Activated T-cell treated with anti-CD3 and anti-CD28 coated beads, Interleukin-2, amount 50 U/mL, for 24 hours (primary cell): ENCODE results near the gene CCL5.

Experiments
- DNase-seq: peaks from one replicate; pipeline ENCODE4 v3.0.0-alpha.2; 2020
- H3K27ac Mint-ChIP-seq: 2 replicates; pipeline ENCODE4 v1.8.0; 2020; ENCODE audit warnings: mild to moderate bottlenecking, mixed read lengths
- H3K27me3 Mint-ChIP-seq: 2 replicates; pipeline ENCODE4 v1.8.0; 2020; ENCODE audit warnings: mixed read lengths
- H3K36me3 Mint-ChIP-seq: 2 replicates; pipeline ENCODE4 v1.8.0; 2020; ENCODE audit warnings: low read depth, mixed read lengths
- H3K4me1 Mint-ChIP-seq: 2 replicates; pipeline ENCODE4 v1.8.0; 2020; ENCODE audit warnings: low read depth, mixed read lengths
- H3K4me3 Mint-ChIP-seq: 2 replicates; pipeline ENCODE4 v1.8.0; 2020; ENCODE audit warnings: mild to moderate bottlenecking, moderate library complexity, mixed read lengths
- H3K9me3 Mint-ChIP-seq: 2 replicates; pipeline ENCODE4 v1.8.0; 2020; ENCODE audit warnings: mixed read lengths

The CCL5 gene

DNA sequence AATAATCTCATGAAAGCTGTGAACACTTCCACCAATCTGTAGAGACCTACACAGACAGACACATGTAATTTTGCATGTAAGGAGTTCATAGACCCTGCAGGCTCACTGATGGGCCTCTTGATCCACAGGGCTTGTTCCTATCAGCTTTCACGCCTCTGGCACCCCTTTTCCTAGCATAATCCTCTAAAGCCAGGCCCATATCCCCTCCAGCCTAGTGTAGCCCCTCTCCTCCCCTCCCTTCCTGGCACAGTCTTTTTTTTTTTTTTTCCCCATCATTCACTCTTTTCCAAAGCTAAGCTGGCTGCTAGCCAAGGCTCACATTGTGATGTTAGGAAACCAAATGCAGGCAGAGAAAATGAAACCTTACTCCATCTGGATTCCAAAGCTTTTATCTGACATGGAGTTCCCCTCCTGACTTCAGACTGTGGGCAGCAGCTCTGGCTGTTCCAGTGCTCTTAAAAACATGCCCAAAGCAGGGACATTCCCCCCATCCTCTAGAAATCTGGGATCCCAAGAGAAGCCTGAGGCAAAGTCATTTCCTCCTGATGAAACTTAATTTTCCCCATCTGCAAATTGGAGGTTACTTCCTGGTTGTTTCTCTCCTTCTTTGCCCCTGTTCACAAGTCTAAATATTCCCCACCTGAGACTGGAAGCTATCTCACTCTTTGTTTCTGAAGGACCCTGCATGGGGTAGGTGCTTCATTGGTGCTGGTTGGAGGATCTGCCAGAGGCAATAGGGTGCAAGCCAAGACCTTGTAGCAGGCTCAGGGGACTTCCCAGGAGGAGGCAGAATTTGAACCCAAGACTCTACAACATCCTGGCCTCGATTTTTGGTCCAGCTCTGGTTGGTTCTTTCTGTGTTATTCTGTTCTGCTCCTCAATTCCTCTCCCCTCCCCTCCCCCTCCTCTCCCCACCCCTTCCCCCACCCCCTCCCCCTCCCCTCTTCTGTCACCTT, 9.9 kb upstream of the CCL5 start:
- H3K9me3 Mint-ChIP-seq: no peaks in the 10 kb centered on the region
- no peak overlapping the region for H3K27ac Mint-ChIP-seq
- no peak for DNase-seq
- H3K36me3 Mint-ChIP-seq: no peaks in the 10 kb centered on the region
- no peaks in the 10 kb centered on the region for H3K27me3 Mint-ChIP-seq
- peaks cover 61% of the 10 kb centered on the region for H3K4me1 Mint-ChIP-seq
- H3K4me3 Mint-ChIP-seq: no peak overlapping the region

DNA sequence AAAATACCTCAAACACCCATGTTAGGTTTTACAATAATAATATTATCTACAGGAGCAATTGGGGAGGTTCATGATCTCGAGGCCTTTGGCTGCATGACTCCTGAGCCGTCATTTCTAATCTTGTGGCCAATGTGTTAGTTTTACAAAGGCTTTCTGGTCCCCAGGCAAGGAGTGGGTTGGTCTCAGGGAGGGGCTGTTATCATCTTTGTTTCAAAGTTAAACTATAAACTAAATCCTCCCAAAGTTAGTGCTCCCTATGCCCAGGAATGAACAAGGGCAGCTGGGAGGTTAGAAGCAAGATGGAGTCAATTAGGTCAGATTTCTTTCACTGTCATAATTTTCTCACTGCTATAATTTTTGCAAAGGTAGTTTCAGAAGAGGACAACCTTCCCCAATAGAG, 9.1 kb upstream of the CCL5 start:
- Mint-ChIP-seq H3K4me1 (peaks cover 60% of the 10 kb centered on the region), H3K36me3 (no peaks in the 10 kb centered on the region), H3K27me3 (no peaks in the 10 kb centered on the region), H3K9me3 (no peaks in the 10 kb centered on the region), H3K27ac (peak overlapping the region; percentile 66), H3K4me3 (no peak overlapping the region)
- DNase-seq: no peak

- Mint-ChIP-seq H3K4me3 (peak overlapping the region; percentile 77), H3K36me3 (peaks cover 23% of the 10 kb centered on the region), H3K4me1 (peaks cover 68% of the 10 kb centered on the region), H3K9me3 (no peaks in the 10 kb centered on the region), H3K27me3 (no peaks in the 10 kb centered on the region), H3K27ac (peak overlapping the region; percentile 96)
- DNase-seq: no peak
These were observed 1.8 kb downstream of the CCL5 start for GRCh38 chr17:35878361-35878760.

DNA sequence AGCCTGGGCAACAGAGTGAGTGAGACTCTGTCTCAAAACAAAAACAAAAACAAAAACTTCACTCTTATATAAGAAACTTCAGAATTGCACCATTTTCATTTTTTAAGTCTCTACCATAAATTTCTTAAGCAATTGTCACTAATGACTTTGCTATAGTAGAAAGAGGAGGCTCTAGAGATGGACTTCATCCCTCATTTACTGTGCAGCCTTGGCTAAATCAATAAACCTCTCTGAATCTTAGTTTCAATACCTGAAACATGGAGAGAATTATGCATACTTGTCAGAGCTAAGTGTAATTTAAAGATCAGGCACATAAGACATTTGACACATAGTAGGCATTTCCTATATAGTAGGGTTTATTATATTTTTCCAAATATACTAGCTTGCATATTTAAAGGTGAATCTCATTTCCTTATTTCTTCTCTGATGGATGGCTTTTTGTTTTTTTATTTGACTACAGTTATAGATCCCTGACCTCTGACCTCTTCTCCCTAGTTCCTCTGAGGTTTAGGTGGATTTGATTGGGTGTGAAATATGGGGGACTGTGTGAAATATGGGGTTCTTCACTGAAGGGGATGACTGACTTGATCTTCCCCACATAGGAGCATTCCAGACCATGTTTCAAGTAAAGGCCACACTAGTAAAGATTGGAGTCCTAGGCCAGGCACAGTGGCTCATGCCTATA, 2.7 kb downstream of the CCL5 start:
- H3K4me3 Mint-ChIP-seq: peak overlapping the region; percentile 77
- peak overlapping the region; percentile 96 for H3K27ac Mint-ChIP-seq
- no peaks in the 10 kb centered on the region for H3K27me3 Mint-ChIP-seq
- H3K36me3 Mint-ChIP-seq: peaks cover 26% of the 10 kb centered on the region
- peaks cover 68% of the 10 kb centered on the region for H3K4me1 Mint-ChIP-seq
- no peaks in the 10 kb centered on the region for H3K9me3 Mint-ChIP-seq
- DNase-seq: no peak

- no peak for DNase-seq
- H3K4me3 Mint-ChIP-seq: peak overlapping the region; percentile 63
- H3K27ac Mint-ChIP-seq: peak overlapping the region; percentile 87
- peaks cover 31% of the 10 kb centered on the region for H3K36me3 Mint-ChIP-seq
- peaks cover 70% of the 10 kb centered on the region for H3K4me1 Mint-ChIP-seq
- H3K9me3 Mint-ChIP-seq: no peaks in the 10 kb centered on the region
- H3K27me3 Mint-ChIP-seq: no peaks in the 10 kb centered on the region
These were observed 3.6 kb downstream of the CCL5 start for GRCh38 chr17:35876534-35876933.

DNA sequence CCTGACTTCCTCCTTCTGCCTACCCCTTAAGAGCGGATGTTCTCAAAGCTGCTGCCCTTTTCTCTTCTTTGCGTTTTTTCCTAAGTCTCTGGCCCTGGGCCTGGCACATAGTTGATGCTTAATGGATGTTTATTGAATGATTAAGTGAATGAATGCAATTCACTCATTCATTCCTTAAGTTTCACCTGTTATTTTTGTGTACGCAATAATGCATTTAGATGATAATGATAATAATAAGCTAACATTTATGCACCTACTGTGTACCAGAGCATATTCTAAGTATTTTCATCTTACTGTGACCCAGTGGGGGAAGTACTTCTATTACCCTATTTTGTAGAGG, 4.4 kb downstream of the CCL5 start:
- peaks cover 31% of the 10 kb centered on the region for H3K36me3 Mint-ChIP-seq
- DNase-seq: no peak
- no peaks in the 10 kb centered on the region for H3K27me3 Mint-ChIP-seq
- peaks cover 70% of the 10 kb centered on the region for H3K4me1 Mint-ChIP-seq
- peak overlapping the region; percentile 63 for H3K4me3 Mint-ChIP-seq
- H3K27ac Mint-ChIP-seq: peak overlapping the region; percentile 87
- no peaks in the 10 kb centered on the region for H3K9me3 Mint-ChIP-seq

- no peak for DNase-seq
- H3K36me3 Mint-ChIP-seq: peaks cover 31% of the 10 kb centered on the region
- H3K27me3 Mint-ChIP-seq: no peaks in the 10 kb centered on the region
- H3K27ac Mint-ChIP-seq: peak overlapping the region; percentile 87
- peak overlapping the region; percentile 63 for H3K4me3 Mint-ChIP-seq
- H3K9me3 Mint-ChIP-seq: no peaks in the 10 kb centered on the region
- peaks cover 66% of the 10 kb centered on the region for H3K4me1 Mint-ChIP-seq
These were observed 4.9 kb downstream of the CCL5 start for GRCh38 chr17:35875072-35875799.

- DNase-seq: no peak
- Mint-ChIP-seq H3K36me3 (peaks cover 23% of the 10 kb centered on the region), H3K9me3 (no peaks in the 10 kb centered on the region), H3K27me3 (no peaks in the 10 kb centered on the region), H3K27ac (no peak overlapping the region), H3K4me1 (peaks cover 43% of the 10 kb centered on the region), H3K4me3 (no peak overlapping the region)
These were observed 7.8 kb downstream of the CCL5 start for GRCh38 chr17:35872196-35872980.

- H3K4me1 Mint-ChIP-seq: peaks cover 37% of the 10 kb centered on the region
These were observed 9.0 kb downstream of the CCL5 start for GRCh38 chr17:35870906-35871819.

GRCh38 chr17:35868737-35869136, 11.4 kb downstream of the CCL5 start, which contains the start of gene HEATR9:
TSS of gene HEATR9 (minus strand) at chr17:35868891. CDS start at chr17:35868742, 149 bp downstream.
- peaks cover 34% of the 10 kb centered on the region for H3K4me1 Mint-ChIP-seq

More at GRCh38 chr17:35870906-35871819, 9.0 kb downstream of the CCL5 start:
- Mint-ChIP-seq H3K27me3 (no peaks in the 10 kb centered on the region), H3K4me3 (no peak overlapping the region), H3K36me3 (peaks cover 23% of the 10 kb centered on the region), H3K27ac (peak overlapping the region; percentile 57), H3K9me3 (no peaks in the 10 kb centered on the region)
- DNase-seq: no peak

GRCh38 chr17:35867574-35867973, 12.6 kb downstream of the CCL5 start:
- Mint-ChIP-seq H3K27me3 (no peaks in the 10 kb centered on the region), H3K4me3 (no peak overlapping the region), H3K36me3 (peaks cover 6% of the 10 kb centered on the region), H3K27ac (no peak overlapping the region), H3K4me1 (peaks cover 33% of the 10 kb centered on the region), H3K9me3 (no peaks in the 10 kb centered on the region)
- no peak for DNase-seq

More at GRCh38 chr17:35868737-35869136, 11.4 kb downstream of the CCL5 start, which contains the start of gene HEATR9:
- H3K9me3 Mint-ChIP-seq: no peaks in the 10 kb centered on the region
- no peak within 1 kb of the TSS for H3K4me3 Mint-ChIP-seq
- H3K27me3 Mint-ChIP-seq: no peaks in the 10 kb centered on the region
- no peak for DNase-seq
- H3K36me3 Mint-ChIP-seq: peaks cover 12% of the 10 kb centered on the region
- no peak within 1 kb of the TSS for H3K27ac Mint-ChIP-seq

DNA sequence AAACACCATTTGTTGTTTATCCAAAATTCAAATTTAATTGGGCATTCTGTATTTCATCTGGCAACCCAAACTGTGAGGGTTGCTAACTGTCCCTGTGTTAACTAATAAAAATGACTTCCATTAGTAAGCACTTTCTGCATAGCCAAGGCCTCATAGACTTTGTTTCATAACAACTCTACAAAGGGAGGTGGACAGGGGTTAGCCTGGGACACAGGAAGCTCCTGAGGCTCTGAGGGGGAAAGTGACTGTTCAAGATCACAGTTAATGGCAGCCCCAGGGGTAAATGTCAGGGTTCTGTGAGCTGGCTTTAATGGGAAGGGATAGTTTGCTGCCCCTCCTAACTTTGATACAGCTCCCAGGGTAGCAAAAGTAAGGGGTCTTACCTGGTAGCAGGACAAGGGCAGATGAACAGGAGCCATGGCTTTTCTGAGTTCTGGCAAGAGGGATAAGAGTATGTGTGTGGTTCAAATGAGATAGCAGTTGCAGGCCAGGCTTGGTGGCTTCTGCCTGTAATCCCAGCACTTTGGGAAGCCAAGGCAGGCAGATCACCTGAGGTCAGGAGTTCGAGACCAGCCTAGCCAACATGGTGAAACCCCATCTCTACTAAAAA, 13.7 kb downstream of the CCL5 start:
- Mint-ChIP-seq H3K27me3 (no peaks in the 10 kb centered on the region), H3K4me3 (no peak overlapping the region), H3K27ac (no peak overlapping the region), H3K9me3 (no peaks in the 10 kb centered on the region), H3K36me3 (no peaks in the 10 kb centered on the region), H3K4me1 (peaks cover 26% of the 10 kb centered on the region)
- DNase-seq: no peak
